Erythroblast (primary cell): ENCODE results near the gene FAM81A.

Experiments used
- GATA1 ChIP-seq: IDR thresholded peaks from 2 replicates; pipeline ENCODE4 v1.6.1; 2011; ENCODE audit warnings: low read depth, mild to moderate bottlenecking, control low read depth, low read length, moderate library complexity
- POLR2A ChIP-seq: IDR thresholded peaks from 2 replicates; pipeline ENCODE4 v1.6.1; 2011; ENCODE audit warnings: mild to moderate bottlenecking, low read length

DNA sequence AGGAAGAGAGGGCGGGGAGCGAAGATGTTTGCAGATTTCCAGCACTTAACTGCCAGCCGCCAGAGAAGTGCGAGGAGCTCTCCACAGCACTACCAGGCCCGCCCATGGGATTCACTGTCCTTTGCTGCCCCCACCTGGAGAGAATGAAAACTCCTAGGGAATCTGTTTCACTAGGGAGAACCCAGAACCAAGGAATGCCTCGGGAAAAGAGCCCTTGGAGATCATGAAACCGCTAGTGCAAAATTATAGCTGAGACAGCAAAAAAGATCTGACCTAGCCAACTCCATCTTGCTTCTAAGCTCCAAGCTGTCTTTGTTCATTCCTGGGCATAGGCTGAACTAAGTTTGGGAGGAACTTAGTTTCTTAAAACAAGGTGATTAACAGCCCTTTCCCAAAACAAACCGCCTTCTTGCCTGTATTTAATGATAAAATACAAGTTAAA, 91.0 kb downstream of the FAM81A start:
- TF ChIP-seq POLR2A = no peak
- no peak for TF ChIP-seq GATA1
